Measurements from ENCODE around the gene DOK6.

Gene DOK6

DNA sequence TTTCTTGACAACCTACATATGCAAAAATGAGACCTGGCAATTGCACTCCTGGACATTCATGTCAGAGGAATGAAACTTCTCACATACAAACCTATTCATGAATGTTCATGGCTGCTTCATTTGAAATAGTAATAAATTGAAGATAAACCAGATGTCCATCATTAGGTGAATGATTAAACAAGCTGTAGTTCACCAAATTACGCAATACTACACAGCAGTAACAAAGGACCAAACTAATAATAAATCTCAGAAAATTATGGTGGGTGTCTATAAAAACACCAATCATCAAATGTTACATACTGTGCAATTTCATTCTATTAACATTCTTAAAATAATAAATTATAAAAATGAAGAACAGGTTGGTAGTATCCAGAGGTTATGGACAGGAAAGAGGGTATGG is 13.5 kb downstream of the DOK6 start:
- CTCF ChIA-PET = no interaction called here
- Histone ChIP-seq H3K36me3 (ENCODE audit: control insufficient read depth in 4 of 4, insufficient read depth in 4 of 4, low read length in 3 of 4) (no peaks in the 10 kb centered on the region), H3K27me3 (replicated peaks in 2 of 5; ENCODE audit: control insufficient read depth in 4 of 5, insufficient read depth in 5 of 5, low read length in 4 of 5) (no peaks in the 10 kb centered on the region), H3K9me3 (ENCODE audit: control extremely low read depth in 1 of 5, control insufficient read depth in 4 of 5, insufficient read depth in 2 of 5, low read depth in 1 of 5, low read length in 4 of 5) (no peaks in the 10 kb centered on the region), H3K4me1 (ENCODE audit: control extremely low read depth in 1 of 4, control insufficient read depth in 4 of 4, insufficient read depth in 4 of 4, low read length in 3 of 4) (no peaks in the 10 kb centered on the region), H3K4me3 (ENCODE audit: control insufficient read depth in 1 of 7, extremely low read depth in 1 of 7, insufficient read depth in 4 of 7, low read depth in 2 of 7, low read length in 6 of 7) (no peak overlapping the region), H3K27ac (ENCODE audit: insufficient read depth in 1 of 2, low read depth in 1 of 2, low read length in 2 of 2, poor library complexity in 1 of 2, severe bottlenecking in 2 of 2) (no peak overlapping the region)
- POLR2A ChIA-PET = no interaction called here
- no CpG with 5 or more reads among the region's 1 CpG for WGBS (ENCODE audit: insufficient coverage)
- DNase-seq = no peak

DNA sequence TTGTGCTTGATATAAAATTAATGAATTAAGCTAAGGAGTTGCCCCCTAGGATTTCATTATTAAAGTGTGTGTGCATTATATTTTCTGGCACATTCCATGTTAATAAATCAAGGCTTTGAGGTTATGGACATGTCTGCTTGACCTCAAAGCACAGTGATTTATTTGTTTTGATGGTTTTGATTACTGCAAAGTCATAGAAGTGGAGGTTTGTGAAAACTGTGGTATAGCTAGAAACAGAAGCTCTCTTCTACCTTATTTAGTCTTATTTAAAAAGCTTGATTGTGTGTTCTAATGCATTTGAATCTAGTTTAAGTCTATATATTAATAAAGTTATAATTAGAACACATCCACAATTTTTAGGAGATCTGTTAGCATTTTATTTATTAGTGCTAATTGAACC is 32.2 kb downstream of the DOK6 start:
- H3K4me1 ChIP-seq (ENCODE audit: control extremely low read depth in 1 of 4, control insufficient read depth in 4 of 4, insufficient read depth in 4 of 4, low read length in 3 of 4) = no peaks in the 10 kb centered on the region
- no peak for DNase-seq
- POLR2A ChIA-PET = no interaction called here
- no peak overlapping the region for H3K4me3 ChIP-seq (ENCODE audit: control insufficient read depth in 1 of 7, extremely low read depth in 1 of 7, insufficient read depth in 4 of 7, low read depth in 2 of 7, low read length in 6 of 7)
- H3K9me3 ChIP-seq (ENCODE audit: control extremely low read depth in 1 of 5, control insufficient read depth in 4 of 5, insufficient read depth in 2 of 5, low read depth in 1 of 5, low read length in 4 of 5) = no peaks in the 10 kb centered on the region
- no peaks in the 10 kb centered on the region for H3K27me3 ChIP-seq (replicated peaks in 2 of 5; ENCODE audit: control insufficient read depth in 4 of 5, insufficient read depth in 5 of 5, low read length in 4 of 5)
- no peaks in the 10 kb centered on the region for H3K36me3 ChIP-seq (ENCODE audit: control insufficient read depth in 4 of 4, insufficient read depth in 4 of 4, low read length in 3 of 4)
- CTCF ChIA-PET = no interaction called here
- H3K27ac ChIP-seq (ENCODE audit: insufficient read depth in 1 of 2, low read depth in 1 of 2, low read length in 2 of 2, poor library complexity in 1 of 2, severe bottlenecking in 2 of 2) = no peak overlapping the region

DNA sequence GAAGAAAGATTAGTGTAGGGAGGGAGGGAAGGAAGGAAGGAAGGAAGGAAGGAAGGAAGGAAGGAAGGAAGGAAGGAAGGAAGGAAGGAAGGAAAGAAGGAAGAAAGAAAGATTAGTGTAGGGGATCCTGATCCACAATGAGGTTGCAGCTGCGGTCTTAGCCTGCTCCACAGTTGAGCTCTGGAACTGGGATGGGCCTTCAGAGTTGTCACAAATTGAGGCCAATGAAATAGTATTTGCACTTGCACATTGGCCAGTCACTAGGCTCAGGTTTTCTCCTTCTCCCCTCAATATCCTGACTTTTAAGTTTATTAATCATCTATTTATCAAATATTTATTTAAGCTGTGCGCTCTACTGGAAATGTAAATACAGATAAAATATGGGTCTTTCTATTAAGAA is 34.3 kb downstream of the DOK6 start:
- no peaks in the 10 kb centered on the region for H3K36me3 ChIP-seq (ENCODE audit: control insufficient read depth in 4 of 4, insufficient read depth in 4 of 4, low read length in 3 of 4)
- peaks cover 0 to 10% (median 4%) of the 10 kb centered on the region in 5 experiments for H3K9me3 ChIP-seq (ENCODE audit: control extremely low read depth in 1 of 5, control insufficient read depth in 4 of 5, insufficient read depth in 2 of 5, low read depth in 1 of 5, low read length in 4 of 5)
- no peak overlapping the region for H3K27ac ChIP-seq (ENCODE audit: insufficient read depth in 1 of 2, low read depth in 1 of 2, low read length in 2 of 2, poor library complexity in 1 of 2, severe bottlenecking in 2 of 2)
- no peaks in the 10 kb centered on the region for H3K27me3 ChIP-seq (replicated peaks in 2 of 5; ENCODE audit: control insufficient read depth in 4 of 5, insufficient read depth in 5 of 5, low read length in 4 of 5)
- no peak overlapping the region for H3K4me3 ChIP-seq (ENCODE audit: control insufficient read depth in 1 of 7, extremely low read depth in 1 of 7, insufficient read depth in 4 of 7, low read depth in 2 of 7, low read length in 6 of 7)
- H3K4me1 ChIP-seq (ENCODE audit: control extremely low read depth in 1 of 4, control insufficient read depth in 4 of 4, insufficient read depth in 4 of 4, low read length in 3 of 4) = no peaks in the 10 kb centered on the region
- DNase-seq = no peak
- WGBS (ENCODE audit: insufficient coverage) = 100% methylated on average over 1 of the region's 2 CpGs
- POLR2A ChIA-PET = no interaction called here
- CTCF ChIA-PET = no interaction called here

DNA sequence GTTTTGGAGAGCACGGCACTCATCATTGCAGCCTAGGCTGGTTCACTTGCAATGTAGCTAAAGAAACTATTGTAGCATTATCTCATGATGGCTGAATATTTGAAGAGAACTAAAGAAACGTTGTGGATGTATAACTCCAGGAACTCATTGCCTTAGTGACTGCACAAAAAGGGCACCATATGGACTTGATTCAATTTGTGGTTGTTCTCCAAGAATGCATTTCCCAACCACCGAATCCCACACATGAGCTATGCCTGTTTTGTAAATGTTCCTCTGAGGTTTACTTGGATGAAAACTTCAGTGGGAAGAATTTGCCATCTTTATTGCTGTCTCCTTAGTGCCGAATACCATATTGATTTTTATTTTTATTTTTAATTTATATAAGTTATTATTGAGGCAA is 43.5 kb downstream of the DOK6 start:
- POLR2A ChIA-PET = no interaction called here
- H3K36me3 ChIP-seq (ENCODE audit: control insufficient read depth in 4 of 4, insufficient read depth in 4 of 4, low read length in 3 of 4) = no peaks in the 10 kb centered on the region
- H3K27ac ChIP-seq (ENCODE audit: insufficient read depth in 1 of 2, low read depth in 1 of 2, low read length in 2 of 2, poor library complexity in 1 of 2, severe bottlenecking in 2 of 2) = no peak overlapping the region
- no peak for DNase-seq
- CTCF ChIA-PET = no interaction called here
- H3K9me3 ChIP-seq (ENCODE audit: control extremely low read depth in 1 of 5, control insufficient read depth in 4 of 5, insufficient read depth in 2 of 5, low read depth in 1 of 5, low read length in 4 of 5) = peaks cover 0 to 10% (median 3%) of the 10 kb centered on the region in 5 experiments
- no peak overlapping the region for H3K4me3 ChIP-seq (ENCODE audit: control insufficient read depth in 1 of 7, extremely low read depth in 1 of 7, insufficient read depth in 4 of 7, low read depth in 2 of 7, low read length in 6 of 7)
- 100% methylated on average over 3 of the region's 4 CpGs for WGBS (ENCODE audit: insufficient coverage)
- H3K4me1 ChIP-seq (ENCODE audit: control extremely low read depth in 1 of 4, control insufficient read depth in 4 of 4, insufficient read depth in 4 of 4, low read length in 3 of 4) = no peaks in the 10 kb centered on the region
- H3K27me3 ChIP-seq (replicated peaks in 2 of 5; ENCODE audit: control insufficient read depth in 4 of 5, insufficient read depth in 5 of 5, low read length in 4 of 5) = no peaks in the 10 kb centered on the region

DNA sequence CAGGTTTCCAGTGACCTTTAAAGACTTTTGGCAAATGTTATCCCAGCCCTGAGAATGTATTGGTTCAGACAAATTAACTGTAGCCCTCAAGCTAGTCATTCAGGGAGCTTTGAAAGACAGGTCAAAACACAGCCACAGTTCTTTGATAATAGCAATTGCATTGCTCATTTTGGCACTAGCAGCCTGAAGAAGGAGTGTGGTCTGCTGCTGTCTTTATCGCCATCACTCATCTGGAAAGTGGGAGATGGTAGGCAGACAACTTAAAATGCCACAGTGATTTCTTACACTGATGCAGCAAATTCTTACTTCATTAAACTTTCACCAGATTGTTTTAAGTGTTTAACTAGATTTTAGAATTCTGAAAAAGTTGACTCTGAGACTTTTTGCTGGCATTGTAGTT is 47.2 kb downstream of the DOK6 start:
- POLR2A ChIA-PET = no interaction called here
- no CpG with 5 or more reads among the region's 1 CpG for WGBS (ENCODE audit: insufficient coverage)
- H3K36me3 ChIP-seq (ENCODE audit: control insufficient read depth in 4 of 4, insufficient read depth in 4 of 4, low read length in 3 of 4) = no peaks in the 10 kb centered on the region
- H3K27ac ChIP-seq (ENCODE audit: insufficient read depth in 1 of 2, low read depth in 1 of 2, low read length in 2 of 2, poor library complexity in 1 of 2, severe bottlenecking in 2 of 2) = no peak overlapping the region
- no peaks in the 10 kb centered on the region for H3K4me1 ChIP-seq (ENCODE audit: control extremely low read depth in 1 of 4, control insufficient read depth in 4 of 4, insufficient read depth in 4 of 4, low read length in 3 of 4)
- no peaks in the 10 kb centered on the region for H3K27me3 ChIP-seq (replicated peaks in 2 of 5; ENCODE audit: control insufficient read depth in 4 of 5, insufficient read depth in 5 of 5, low read length in 4 of 5)
- no peak for DNase-seq
- H3K9me3 ChIP-seq (ENCODE audit: control extremely low read depth in 1 of 5, control insufficient read depth in 4 of 5, insufficient read depth in 2 of 5, low read depth in 1 of 5, low read length in 4 of 5) = peaks cover 0 to 4% (median 1%) of the 10 kb centered on the region in 5 experiments
- CTCF ChIA-PET = no interaction called here
- H3K4me3 ChIP-seq (ENCODE audit: control insufficient read depth in 1 of 7, extremely low read depth in 1 of 7, insufficient read depth in 4 of 7, low read depth in 2 of 7, low read length in 6 of 7) = no peak overlapping the region

DNA sequence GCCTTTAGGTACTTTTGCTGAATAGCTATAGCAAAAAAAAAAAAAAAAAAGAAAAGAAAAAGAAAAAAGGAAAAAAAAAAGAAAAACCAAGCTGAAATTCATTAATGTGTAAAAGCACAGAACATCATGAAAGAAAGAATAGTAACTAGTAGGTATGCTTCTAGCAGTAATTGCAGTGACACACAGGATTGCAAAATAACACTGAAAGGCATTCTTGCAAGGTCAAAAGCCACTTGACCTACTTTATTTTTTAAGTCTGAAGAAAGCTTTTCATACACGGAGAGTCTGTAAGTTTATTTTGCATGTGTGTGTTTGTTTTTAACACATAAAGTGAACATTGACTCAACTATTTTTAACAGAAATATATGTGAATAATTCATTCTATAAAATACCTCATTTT is 54.4 kb downstream of the DOK6 start:
- CTCF ChIA-PET = no interaction called here

DNA sequence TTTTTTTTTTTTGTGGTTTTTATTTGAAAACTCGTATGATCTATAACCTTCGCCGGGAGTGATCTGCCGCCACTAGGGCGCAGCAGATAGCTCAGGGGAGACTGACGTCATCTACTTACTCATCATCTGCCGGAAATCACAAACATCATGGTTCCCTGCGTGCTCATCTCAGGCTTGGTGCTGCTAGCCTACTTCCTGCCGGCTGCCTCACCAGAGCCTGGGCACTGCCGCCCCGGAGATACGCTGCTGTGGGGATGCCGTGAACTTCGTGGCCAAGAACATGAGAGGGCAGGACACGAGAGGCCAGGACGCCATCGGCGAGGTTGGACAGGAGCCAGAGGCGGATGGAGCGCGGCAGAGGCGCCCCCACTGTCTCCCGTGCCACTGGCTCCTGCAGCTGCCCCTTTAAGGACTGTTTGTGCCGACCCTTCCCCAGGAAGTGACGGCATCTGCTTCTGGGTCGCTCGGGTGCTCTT is 68.8 kb downstream of the DOK6 start:
- H3K36me3 ChIP-seq (ENCODE audit: control insufficient read depth in 4 of 4, insufficient read depth in 4 of 4, low read length in 3 of 4) = no peaks in the 10 kb centered on the region
- 88% methylated on average over 26 of the region's 27 CpGs for WGBS (ENCODE audit: insufficient coverage)
- H3K4me3 ChIP-seq (ENCODE audit: control insufficient read depth in 1 of 7, extremely low read depth in 1 of 7, insufficient read depth in 4 of 7, low read depth in 2 of 7, low read length in 6 of 7) = no peak overlapping the region
- H3K9me3 ChIP-seq (ENCODE audit: control extremely low read depth in 1 of 5, control insufficient read depth in 4 of 5, insufficient read depth in 2 of 5, low read depth in 1 of 5, low read length in 4 of 5) = no peaks in the 10 kb centered on the region
- peak in 2 of 3 donors; percentile 8 to 20 for DNase-seq
- no peaks in the 10 kb centered on the region for H3K27me3 ChIP-seq (replicated peaks in 2 of 5; ENCODE audit: control insufficient read depth in 4 of 5, insufficient read depth in 5 of 5, low read length in 4 of 5)
- CTCF ChIA-PET = no interaction called here
- POLR2A ChIA-PET = no interaction called here
- H3K27ac ChIP-seq (ENCODE audit: insufficient read depth in 1 of 2, low read depth in 1 of 2, low read length in 2 of 2, poor library complexity in 1 of 2, severe bottlenecking in 2 of 2) = no peak overlapping the region
- H3K4me1 ChIP-seq (ENCODE audit: control extremely low read depth in 1 of 4, control insufficient read depth in 4 of 4, insufficient read depth in 4 of 4, low read length in 3 of 4) = no peaks in the 10 kb centered on the region

More for the DNA sequence above, 54.4 kb downstream of the DOK6 start:
- Histone ChIP-seq H3K27ac (ENCODE audit: insufficient read depth in 1 of 2, low read depth in 1 of 2, low read length in 2 of 2, poor library complexity in 1 of 2, severe bottlenecking in 2 of 2) (no peak overlapping the region), H3K36me3 (ENCODE audit: control insufficient read depth in 4 of 4, insufficient read depth in 4 of 4, low read length in 3 of 4) (no peaks in the 10 kb centered on the region), H3K4me1 (ENCODE audit: control extremely low read depth in 1 of 4, control insufficient read depth in 4 of 4, insufficient read depth in 4 of 4, low read length in 3 of 4) (no peaks in the 10 kb centered on the region), H3K9me3 (ENCODE audit: control extremely low read depth in 1 of 5, control insufficient read depth in 4 of 5, insufficient read depth in 2 of 5, low read depth in 1 of 5, low read length in 4 of 5) (no peaks in the 10 kb centered on the region), H3K27me3 (replicated peaks in 2 of 5; ENCODE audit: control insufficient read depth in 4 of 5, insufficient read depth in 5 of 5, low read length in 4 of 5) (no peaks in the 10 kb centered on the region), H3K4me3 (ENCODE audit: control insufficient read depth in 1 of 7, extremely low read depth in 1 of 7, insufficient read depth in 4 of 7, low read depth in 2 of 7, low read length in 6 of 7) (no peak overlapping the region)
- POLR2A ChIA-PET = interaction anchor here (0.7 kb wide), 1 partner anchor 450 kb away, joined by 5 read pairs; no protein-coding TSS in a partner anchor
- no peak for DNase-seq
- WGBS (ENCODE audit: insufficient coverage) = no CpG with 5 or more reads among the region's 1 CpG

Data from common myeloid progenitor, CD34-positive (primary cell).